Tibial nerve (tissue), 4 donors: Measurements from ENCODE around the gene TFG. TPM values are rescaled to one million over a fixed set of nuclear protein-coding genes. Genes with fewer than 3 reads are reported as not detected.

Experiments
- DNase-seq, 2 donors: peaks; one replicate each; pipeline ENCODE4 v3.0.0-alpha.2; 2019; ENCODE audit warnings: low spot score in 2 of 2
- H3K27ac ChIP-seq, 4 donors: fragments of 200-600 bp; sonication (generic) in 3 of 4; one replicate each; pipeline ENCODE4 v1.5.1; 2017 to 2019; ENCODE audit warnings: mild to moderate bottlenecking in 1 of 4
- H3K27me3 ChIP-seq, 2 donors: fragments of 200-600 bp; sonication (generic) in 1 of 2; one replicate each; pipeline versions ENCODE4 v1.5.1 to v1.6.0; 2017 to 2019
- H3K36me3 ChIP-seq, 3 donors: fragments of 200-600 bp; sonication (generic); one replicate each; pipeline ENCODE4 v1.5.1; 2018 to 2019
- H3K4me1 ChIP-seq, 4 donors: fragments of 200-600 bp; sonication (generic) in 3 of 4; one replicate each; pipeline ENCODE4 v1.5.1; 2017 to 2019
- H3K4me3 ChIP-seq, 4 donors: fragments of 200-600 bp; sonication (generic) in 3 of 4; one replicate each; pipeline ENCODE4 v1.5.1; 2017 to 2019; ENCODE audit warnings: mild to moderate bottlenecking in 1 of 4, moderate library complexity in 1 of 4
- H3K9me3 ChIP-seq, 4 donors: fragments of 200-600 bp; sonication (generic) in 3 of 4; one replicate each; pipeline ENCODE4 v1.5.1; 2017 to 2019
- EP300 ChIP-seq, 2 donors: sonication (generic); formaldehyde crosslinking; IDR thresholded peaks; one replicate each; pipeline ENCODE4 v1.6.1; 2017; ENCODE audit warnings: antibody characterized with exemption in 2 of 2, mild to moderate bottlenecking in 1 of 2
- POLR2A ChIP-seq, 2 donors: fragments of 450-650 bp; IDR thresholded peaks; one replicate each; pipeline ENCODE4 v1.6.1; 2017; ENCODE audit warnings: antibody characterized with exemption in 2 of 2, mild to moderate bottlenecking in 2 of 2, moderate library complexity in 2 of 2
- WGBS, 2 donors: methylation state at CpG; one replicate each; pipeline ENCODE4 v1.1.5; 2018; 5-methylcytosine and 5-hydroxymethylcytosine counted together
- total RNA-seq, 4 donors: library from RNA; depleted of rRNA; stranded (reverse); fragments of >200 nt; gene quantifications; one replicate each; pipeline ENCODE4 v1.1.0, GENCODE V29; 2016
- TF ChIP-seq, protein P1 (sequence below), 5 experiments: fragments of 200-600 bp in 3 of 5; fragments of 450-650 bp in 2 of 5; sonication (generic) in 3 of 5; IDR thresholded peaks; one replicate each; pipeline ENCODE4 v1.5.1; 2016 to 2019; ENCODE audit warnings: antibody characterized with exemption in 5 of 5, mild to moderate bottlenecking in 3 of 5, moderate library complexity in 2 of 5

TFG gene
- total RNA-seq, 4 donors from 2014 or later, result 50.8 to 80.8 (median 62.8) TPM

DNA sequence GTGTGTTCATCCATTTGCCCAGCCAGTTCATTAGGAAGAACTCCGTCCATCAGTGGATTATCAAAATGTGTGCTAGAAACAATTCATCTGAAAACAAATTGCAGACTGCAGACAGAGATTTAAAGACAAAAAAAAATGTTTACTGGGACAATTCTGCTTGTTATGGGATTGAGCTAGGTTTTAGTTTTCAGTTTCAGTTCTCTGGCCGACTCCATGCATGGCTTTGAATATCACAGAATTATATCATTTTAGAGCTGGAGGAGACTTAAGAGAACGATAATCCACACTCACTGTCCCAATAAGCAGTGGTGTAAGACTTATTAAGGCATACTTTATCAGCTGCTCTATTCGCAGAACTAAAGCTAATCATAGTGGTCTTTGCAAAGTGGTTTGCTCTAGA is 51.1 kb downstream of the TFG start:
- Histone ChIP-seq H3K27me3 (no peaks in the 10 kb centered on the region), H3K4me1 (peaks cover 0 to 42% (median 3%) of the 10 kb centered on the region in 4 donors), H3K9me3 (no peaks in the 10 kb centered on the region), H3K4me3 (no peak overlapping the region), H3K27ac (no peak overlapping the region), H3K36me3 (no peaks in the 10 kb centered on the region)
- TF ChIP-seq EP300 (IDR thresholded peaks at IDR 0.05) (no peak), POLR2A (IDR thresholded peaks at IDR 0.05) (no peak)
- TF ChIP-seq, protein P1, sequence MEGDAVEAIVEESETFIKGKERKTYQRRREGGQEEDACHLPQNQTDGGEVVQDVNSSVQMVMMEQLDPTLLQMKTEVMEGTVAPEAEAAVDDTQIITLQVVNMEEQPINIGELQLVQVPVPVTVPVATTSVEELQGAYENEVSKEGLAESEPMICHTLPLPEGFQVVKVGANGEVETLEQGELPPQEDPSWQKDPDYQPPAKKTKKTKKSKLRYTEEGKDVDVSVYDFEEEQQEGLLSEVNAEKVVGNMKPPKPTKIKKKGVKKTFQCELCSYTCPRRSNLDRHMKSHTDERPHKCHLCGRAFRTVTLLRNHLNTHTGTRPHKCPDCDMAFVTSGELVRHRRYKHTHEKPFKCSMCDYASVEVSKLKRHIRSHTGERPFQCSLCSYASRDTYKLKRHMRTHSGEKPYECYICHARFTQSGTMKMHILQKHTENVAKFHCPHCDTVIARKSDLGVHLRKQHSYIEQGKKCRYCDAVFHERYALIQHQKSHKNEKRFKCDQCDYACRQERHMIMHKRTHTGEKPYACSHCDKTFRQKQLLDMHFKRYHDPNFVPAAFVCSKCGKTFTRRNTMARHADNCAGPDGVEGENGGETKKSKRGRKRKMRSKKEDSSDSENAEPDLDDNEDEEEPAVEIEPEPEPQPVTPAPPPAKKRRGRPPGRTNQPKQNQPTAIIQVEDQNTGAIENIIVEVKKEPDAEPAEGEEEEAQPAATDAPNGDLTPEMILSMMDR (IDR thresholded peaks at IDR 0.05), result no peak
- no peak for DNase-seq
- WGBS, 2 donors, result 58 to 60% methylated on average over 4 of the region's 4 CpGs

DNA sequence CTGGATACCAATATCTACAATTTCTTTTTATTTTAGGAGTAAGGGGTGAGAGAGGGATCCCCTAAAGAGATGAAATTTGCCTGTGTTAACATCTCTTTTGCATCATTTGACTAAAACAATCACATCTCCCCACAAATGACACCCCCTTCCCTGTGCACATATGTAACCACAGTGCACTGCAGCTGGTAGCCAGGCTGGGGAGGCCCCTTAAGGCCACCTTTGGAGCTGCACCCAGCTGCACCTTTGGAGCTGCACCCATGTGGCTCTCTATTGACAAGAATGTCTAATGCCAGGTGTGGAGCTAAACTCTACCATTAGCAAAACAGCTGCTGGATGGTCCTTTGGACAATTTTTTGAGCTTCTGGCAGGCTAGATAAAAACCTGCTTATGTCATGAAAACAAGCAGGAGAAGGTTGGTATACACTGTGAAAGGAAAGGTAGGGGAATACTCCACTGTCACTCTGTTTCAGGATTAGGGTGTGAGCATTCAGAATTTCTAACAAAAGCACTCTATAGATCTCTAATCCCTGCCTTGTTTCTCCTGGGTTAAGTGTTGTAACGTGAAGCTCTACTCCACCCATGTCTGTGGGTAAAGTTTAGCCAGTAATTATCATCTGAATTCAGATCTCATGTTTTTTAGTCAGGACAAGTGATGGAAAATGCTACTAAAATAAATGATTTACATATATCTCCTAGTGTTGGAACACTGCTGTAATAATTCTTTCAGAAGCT is 52.1 kb downstream of the TFG start:
- Histone ChIP-seq H3K4me3 (no peak overlapping the region), H3K27ac (no peak overlapping the region), H3K9me3 (no peaks in the 10 kb centered on the region), H3K36me3 (peaks cover 0 to 6% (median 0%) of the 10 kb centered on the region in 3 donors), H3K4me1 (peaks cover 0 to 35% (median 0%) of the 10 kb centered on the region in 4 donors), H3K27me3 (no peaks in the 10 kb centered on the region)
- no peak for TF ChIP-seq EP300 (IDR thresholded peaks at IDR 0.05)
- TF ChIP-seq POLR2A (IDR thresholded peaks at IDR 0.05), result no peak
- TF ChIP-seq, protein P1 (IDR thresholded peaks at IDR 0.05), result no peak
- 66 to 72% methylated on average over 1 of the region's 1 CpG for WGBS, 2 donors
- DNase-seq, result no peak

DNA sequence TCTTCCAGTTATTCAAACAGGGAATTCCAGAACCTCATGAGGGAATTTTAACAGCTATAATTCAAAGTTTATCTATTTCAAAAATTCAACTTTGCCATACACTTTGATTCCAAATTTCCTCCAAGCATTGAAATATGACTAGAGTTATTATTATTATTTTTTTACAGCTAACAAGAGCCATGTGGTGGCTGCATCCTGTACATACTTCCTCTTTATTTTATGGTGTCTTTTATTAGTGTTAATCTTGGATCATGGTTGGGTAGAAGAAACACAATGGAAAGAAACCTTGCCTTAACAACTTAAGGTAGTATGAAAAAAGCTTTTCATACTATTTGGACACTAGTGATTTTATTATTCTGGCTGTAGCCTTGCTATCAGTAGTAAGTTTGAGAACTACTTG is 52.7 kb downstream of the TFG start:
- Histone ChIP-seq H3K4me1 (peaks cover 0 to 30% (median 0%) of the 10 kb centered on the region in 4 donors), H3K9me3 (no peaks in the 10 kb centered on the region), H3K36me3 (peaks cover 0 to 11% (median 0%) of the 10 kb centered on the region in 3 donors), H3K27me3 (no peaks in the 10 kb centered on the region), H3K4me3 (no peak overlapping the region), H3K27ac (no peak overlapping the region)
- TF ChIP-seq POLR2A (IDR thresholded peaks at IDR 0.05) (no peak), EP300 (IDR thresholded peaks at IDR 0.05) (no peak)
- TF ChIP-seq, protein P1 (IDR thresholded peaks at IDR 0.05), result no peak
- no peak for DNase-seq

DNA sequence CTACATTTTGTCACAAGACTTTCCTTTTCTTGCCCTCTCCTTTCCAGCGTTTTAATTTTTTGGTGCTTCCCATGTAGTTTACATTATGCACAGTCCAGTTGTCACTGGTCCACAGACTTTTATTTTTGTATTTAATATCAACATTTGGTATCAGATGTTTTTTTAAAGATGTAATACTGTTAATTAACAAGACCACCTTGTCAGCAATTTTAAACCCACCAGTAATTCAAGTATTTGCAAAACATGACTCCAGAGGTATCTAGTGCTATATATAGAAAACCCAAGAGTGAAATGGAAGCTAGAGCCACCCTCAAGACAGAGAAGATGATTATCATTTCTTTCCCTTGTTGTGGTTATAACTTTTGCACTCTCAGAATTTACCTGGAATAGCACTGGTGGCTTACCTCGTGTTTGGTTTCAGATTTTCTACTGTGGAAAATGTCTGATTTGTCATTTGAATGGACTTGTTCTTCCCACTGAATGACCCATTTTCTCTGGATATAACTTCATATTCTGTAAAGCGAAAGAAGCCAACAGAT is 56.2 kb downstream of the TFG start:
- Histone ChIP-seq H3K4me3 (no peak overlapping the region), H3K36me3 (peaks cover 0 to 25% (median 0%) of the 10 kb centered on the region in 3 donors), H3K4me1 (peaks cover 0 to 7% (median 0%) of the 10 kb centered on the region in 4 donors), H3K27me3 (no peaks in the 10 kb centered on the region), H3K27ac (no peak overlapping the region), H3K9me3 (no peaks in the 10 kb centered on the region)
- no peak for DNase-seq
- TF ChIP-seq EP300 (IDR thresholded peaks at IDR 0.05), result no peak
- no peak for TF ChIP-seq POLR2A (IDR thresholded peaks at IDR 0.05)
- TF ChIP-seq, protein P1 (IDR thresholded peaks at IDR 0.05), result no peak
- 90 to 92% methylated on average over 3 of the region's 3 CpGs for WGBS, 2 donors

DNA sequence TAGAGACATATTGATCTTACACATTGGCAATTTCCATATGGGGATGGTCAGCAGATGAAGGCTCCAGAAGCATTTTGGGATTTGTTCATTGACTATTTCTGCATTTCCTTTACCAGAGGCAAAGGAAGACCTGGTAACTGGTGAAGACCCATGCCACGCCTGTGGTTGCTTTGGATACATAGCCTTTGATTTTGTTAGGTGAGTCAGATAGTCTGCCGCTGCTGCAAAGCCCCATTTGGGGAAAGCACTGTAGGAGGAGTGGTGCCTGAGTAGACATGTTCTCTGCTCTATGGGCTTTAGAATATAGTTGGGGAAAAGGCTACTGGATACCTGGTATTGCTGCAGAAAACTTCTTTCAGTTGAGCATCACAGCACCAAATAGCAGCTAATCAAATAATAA is 56.8 kb downstream of the TFG start:
- no peak for DNase-seq
- TF ChIP-seq, protein P1 (IDR thresholded peaks at IDR 0.05), result no peak
- TF ChIP-seq POLR2A (IDR thresholded peaks at IDR 0.05), result no peak
- no peak for TF ChIP-seq EP300 (IDR thresholded peaks at IDR 0.05)
- 97 to 100% methylated on average over 2 of the region's 2 CpGs for WGBS, 2 donors

More for the DNA sequence above, 56.8 kb downstream of the TFG start:
- H3K4me3 ChIP-seq, result no peak overlapping the region
- no peaks in the 10 kb centered on the region for H3K9me3 ChIP-seq
- H3K27ac ChIP-seq, result no peak overlapping the region
- H3K27me3 ChIP-seq, result no peaks in the 10 kb centered on the region
- H3K36me3 ChIP-seq, result peaks cover 0 to 30% (median 0%) of the 10 kb centered on the region in 3 donors
- peaks cover 0 to 1% (median 0%) of the 10 kb centered on the region in 4 donors for H3K4me1 ChIP-seq
